HG02678 (cell line): ENCODE measurements around the gene TKFC.

Source experiments
- ATAC-seq: cut with Tn5 transposase; IDR thresholded peaks from one replicate; pipeline ENCODE4 v1.9.1; 2021; ENCODE audit warnings: mild to moderate bottlenecking, moderate library complexity; ENCODE audit not compliant: unreplicated experiment

TKFC gene

GRCh38 chr11:61315260-61315659 lies 17.8 kb upstream of the TKFC start:
- no peak for ATAC-seq

DNA sequence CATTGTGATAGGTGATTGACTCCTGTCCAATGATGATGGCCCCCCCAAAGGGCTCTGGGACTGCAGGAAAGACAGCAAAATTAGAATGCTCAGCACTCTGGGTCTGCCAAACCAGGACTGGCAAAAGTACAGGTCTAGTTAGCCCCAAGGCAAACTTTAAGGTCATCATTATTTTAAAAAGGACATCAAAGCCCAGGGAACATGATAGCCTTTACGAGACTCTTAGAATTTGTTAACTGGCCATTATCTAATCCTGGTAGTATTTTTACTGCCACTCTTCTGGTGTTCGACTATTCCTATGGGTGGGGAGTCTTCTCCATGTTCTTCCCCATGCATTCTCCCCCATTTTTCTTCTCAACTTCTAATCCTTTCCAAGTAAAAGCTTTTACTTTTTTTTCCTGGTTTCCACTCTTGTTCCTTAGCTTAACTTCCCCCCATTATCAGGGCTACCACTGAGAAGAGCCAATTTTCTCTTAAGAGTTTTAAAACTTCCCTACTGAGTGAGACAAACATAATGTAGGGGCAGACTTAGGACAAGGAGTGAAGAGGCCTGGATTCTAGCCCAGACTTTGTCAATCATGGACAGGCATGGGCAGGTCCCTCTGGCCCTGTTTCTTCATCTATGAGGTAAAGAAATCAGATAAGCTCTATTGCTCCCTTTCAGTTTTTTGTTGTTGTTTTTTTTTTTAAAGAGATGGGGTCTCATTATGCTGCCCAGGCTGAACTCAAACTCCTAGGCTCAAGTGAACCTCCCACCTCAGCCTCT lies 7.2 kb upstream of the TKFC start:
- ATAC-seq: no peak

- no peak for ATAC-seq
Measured at GRCh38 chr11:61327669-61328071, 5.4 kb upstream of the TKFC start.

DNA sequence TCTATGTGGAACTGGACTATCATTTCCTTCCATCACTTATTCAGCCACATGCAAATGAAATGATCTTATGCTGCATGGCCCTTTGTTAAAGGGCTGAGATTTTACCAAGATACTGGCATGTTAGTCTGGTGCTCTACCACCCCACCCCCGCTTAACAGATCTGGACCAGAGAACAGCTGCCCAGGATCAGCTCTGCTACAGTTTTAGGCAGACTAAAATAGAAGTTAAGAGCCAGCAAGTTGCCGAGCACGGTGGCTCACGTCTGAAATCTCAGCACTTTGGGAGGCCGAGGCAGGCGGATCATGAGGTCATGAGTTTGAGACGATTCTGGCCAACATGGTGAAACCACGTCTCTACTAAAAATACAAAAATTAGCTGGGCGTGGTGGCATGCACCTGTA lies 4.7 kb upstream of the TKFC start:
- ATAC-seq: no peak

DNA sequence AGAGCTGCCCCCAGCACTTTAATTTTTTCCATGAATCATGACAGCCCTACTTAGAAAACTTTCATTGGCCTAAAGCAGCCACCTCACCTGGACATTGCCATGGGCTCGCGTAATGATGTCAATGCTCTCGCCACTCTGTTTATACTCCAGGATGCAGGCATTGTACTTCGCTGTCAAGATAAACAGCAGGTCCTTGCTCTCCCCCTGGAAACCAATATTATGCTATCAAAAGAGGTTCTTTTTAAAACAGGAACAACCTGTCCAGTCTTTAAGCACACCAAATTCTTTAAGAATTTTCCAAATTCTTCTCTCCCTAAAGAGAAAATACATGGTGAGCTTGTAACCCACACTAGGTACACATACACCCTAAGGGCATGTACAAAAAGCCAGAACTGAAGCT lies 3.2 kb upstream of the TKFC start:
- ATAC-seq: no peak

DNA sequence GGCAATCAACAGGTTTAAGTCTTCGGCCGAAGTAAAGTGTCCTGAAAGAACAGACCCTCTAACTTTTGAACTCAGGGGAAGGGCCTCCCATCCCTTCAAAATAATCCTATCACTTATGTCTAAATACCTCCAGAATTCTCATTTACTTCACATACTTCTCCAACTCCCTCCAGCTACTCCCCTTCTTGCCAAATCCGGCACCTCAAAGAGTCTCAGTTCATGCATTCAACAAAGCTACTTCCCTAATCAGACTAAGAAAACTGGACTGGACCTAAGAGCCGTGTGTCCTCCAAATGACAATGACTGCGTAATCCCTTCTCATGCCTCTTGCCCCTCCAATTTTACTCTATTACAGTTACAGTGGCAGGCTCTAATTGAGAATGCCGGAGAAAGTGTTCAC lies 1.4 kb upstream of the TKFC start:
- ATAC-seq: no peak

- ATAC-seq: no peak
Measured at GRCh38 chr11:61332281-61332796, 689 bp upstream of the TKFC start.

GRCh38 chr11:61333550-61334433 lies 764 bp downstream of the TKFC start:
- no peak for ATAC-seq

GRCh38 chr11:61334434-61335354 lies 1.7 kb downstream of the TKFC start:
- no peak for ATAC-seq

DNA sequence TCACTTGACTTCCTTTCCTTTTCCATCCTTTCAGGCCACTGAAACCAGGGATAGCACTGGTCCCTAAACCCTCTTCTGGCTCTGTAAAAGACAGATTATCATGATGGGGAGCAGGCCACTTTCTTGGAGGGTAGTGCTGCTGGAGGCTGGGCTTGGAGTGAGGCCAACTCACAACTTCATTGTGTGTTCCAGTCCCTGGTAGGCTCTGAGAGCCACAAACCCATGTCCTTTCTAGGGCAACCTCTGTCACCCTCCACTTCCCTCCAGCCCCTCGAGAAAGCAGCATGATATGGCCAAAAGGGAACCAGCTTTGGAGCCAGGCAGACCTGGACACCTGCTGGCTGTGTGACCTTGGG lies 2.3 kb downstream of the TKFC start:
- ATAC-seq: no peak

DNA sequence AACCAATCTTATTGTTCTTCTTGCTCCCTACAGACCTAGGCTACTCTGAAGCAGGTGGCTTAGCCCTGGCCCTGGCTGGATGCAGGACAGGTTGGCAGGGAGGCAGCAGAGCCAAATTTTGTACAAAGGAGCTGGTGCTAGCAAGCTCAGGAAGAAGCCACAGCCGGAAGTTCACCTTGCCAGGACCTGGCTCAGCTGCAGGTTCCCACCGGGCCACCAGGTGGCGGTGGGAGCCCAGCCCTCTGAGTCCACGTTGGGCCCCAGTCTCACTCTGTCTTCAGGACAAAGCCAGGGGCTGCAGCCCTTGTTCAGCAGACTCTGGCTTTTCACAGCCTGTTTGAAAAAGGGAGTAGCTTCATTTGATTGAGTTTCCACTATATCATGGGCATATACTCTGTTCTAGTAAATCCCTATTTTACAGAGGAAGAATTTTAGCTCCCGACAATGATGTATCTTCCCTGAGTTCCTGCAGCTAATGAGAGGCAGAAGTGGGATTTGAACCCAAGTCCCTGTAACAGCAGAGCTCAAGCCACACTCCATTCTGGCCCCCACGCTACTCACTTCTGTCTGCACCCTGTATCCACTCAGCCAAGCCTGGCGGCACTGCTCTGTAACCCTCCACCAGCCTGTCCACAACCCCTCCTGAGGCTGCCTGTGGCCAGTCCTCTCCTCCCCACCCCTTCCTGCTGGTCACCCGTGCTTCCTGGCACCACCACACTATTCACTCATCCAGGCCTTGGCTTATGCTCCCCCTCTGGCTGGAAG lies 3.3 kb downstream of the TKFC start:
- peak; percentile 53 for ATAC-seq

GRCh38 chr11:61337706-61338470 lies 4.9 kb downstream of the TKFC start:
- ATAC-seq: no peak

GRCh38 chr11:61338783-61339489 lies 5.9 kb downstream of the TKFC start:
- no peak for ATAC-seq

DNA sequence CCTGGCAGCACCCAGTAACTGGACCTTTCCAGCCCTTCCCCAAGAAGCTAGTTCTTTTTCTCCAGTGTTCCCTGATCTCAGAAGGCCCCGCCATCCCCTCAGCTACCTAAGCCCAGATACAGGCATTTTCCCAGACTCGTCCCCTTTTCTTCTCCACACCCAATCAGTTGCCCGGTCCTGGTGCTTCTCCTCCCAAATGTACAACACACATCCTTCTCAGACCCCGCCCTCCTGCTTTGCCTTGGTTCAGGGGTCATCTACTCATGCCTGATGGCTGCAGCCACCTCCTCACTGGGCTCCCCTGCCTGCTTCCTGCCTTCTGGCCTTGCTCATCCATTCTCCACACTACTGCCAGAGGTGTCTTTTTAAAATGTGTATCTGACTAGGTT lies 6.5 kb downstream of the TKFC start:
- no peak for ATAC-seq

- ATAC-seq: no peak
Measured at GRCh38 chr11:61340979-61341378, 8.0 kb downstream of the TKFC start.

GRCh38 chr11:61341706-61342105 lies 8.7 kb downstream of the TKFC start:
- ATAC-seq: no peak

GRCh38 chr11:61342207-61342803 lies 9.3 kb downstream of the TKFC start:
- no peak for ATAC-seq
